Peyer's patch (tissue), 4 donors: ENCODE results near the gene CACNB2.

Source experiments
- POLR2A ChIP-seq, 2 donors: fragments of 450-650 bp; IDR thresholded peaks; one replicate each; pipeline ENCODE4 v1.5.1; 2017; ENCODE audit warnings: antibody characterized with exemption in 2 of 2, mild to moderate bottlenecking in 2 of 2, moderate library complexity in 2 of 2
- TF ChIP-seq, protein P1 (sequence below), 6 experiments: fragments of 450-650 bp in 4 of 6; fragments of 200-600 bp in 2 of 6; sonication (generic) in 1 of 6; IDR thresholded peaks; one replicate each; pipeline ENCODE4 v1.5.1; 2017 to 2019; ENCODE audit warnings: antibody characterized with exemption in 6 of 6, mild to moderate bottlenecking in 3 of 6, moderate library complexity in 1 of 6

DNA sequence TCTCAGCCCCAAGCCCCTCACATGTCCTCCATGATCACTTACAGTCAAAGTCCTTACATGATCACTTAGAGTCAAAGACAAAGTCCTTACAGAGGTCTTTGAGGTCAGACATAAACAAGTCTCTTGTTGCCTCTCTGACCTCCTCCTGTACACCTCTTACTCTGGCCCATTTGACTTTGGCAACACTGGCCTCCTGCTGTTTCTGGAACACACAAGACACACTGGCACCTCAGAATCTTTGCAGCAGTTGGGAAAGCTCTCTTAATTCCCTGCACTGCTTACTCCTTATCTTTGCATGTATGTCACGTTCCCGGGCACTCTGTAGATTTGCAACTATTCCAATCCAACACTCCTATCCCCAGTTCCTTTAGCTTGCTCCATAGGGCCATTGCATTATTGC is 408.9 kb downstream of the CACNB2 start:
- no peak for TF ChIP-seq POLR2A (IDR thresholded peaks at IDR 0.05)
- TF ChIP-seq, protein P1, sequence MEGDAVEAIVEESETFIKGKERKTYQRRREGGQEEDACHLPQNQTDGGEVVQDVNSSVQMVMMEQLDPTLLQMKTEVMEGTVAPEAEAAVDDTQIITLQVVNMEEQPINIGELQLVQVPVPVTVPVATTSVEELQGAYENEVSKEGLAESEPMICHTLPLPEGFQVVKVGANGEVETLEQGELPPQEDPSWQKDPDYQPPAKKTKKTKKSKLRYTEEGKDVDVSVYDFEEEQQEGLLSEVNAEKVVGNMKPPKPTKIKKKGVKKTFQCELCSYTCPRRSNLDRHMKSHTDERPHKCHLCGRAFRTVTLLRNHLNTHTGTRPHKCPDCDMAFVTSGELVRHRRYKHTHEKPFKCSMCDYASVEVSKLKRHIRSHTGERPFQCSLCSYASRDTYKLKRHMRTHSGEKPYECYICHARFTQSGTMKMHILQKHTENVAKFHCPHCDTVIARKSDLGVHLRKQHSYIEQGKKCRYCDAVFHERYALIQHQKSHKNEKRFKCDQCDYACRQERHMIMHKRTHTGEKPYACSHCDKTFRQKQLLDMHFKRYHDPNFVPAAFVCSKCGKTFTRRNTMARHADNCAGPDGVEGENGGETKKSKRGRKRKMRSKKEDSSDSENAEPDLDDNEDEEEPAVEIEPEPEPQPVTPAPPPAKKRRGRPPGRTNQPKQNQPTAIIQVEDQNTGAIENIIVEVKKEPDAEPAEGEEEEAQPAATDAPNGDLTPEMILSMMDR (IDR thresholded peaks at IDR 0.05), result no peak
